Cardiac ventricle fibroblast (primary cell): ENCODE results near the gene NUP58. TPM values are rescaled to one million over a fixed set of nuclear protein-coding genes. Genes with fewer than 3 reads are reported as not detected.

Experiments
- total RNA-seq: library from RNA; depleted of rRNA; stranded (reverse); fragments of >200 nt; gene quantifications from 2 replicates; pipeline ENCODE4 v1.2.3, GENCODE V29; 2015

Gene NUP58
- 33.6 and 36.6 TPM in 2 replicates for total RNA-seq

GRCh38 chr13:25301347-25302113, at the start of gene NUP58:
NUP58 (plus strand) TSS chr13:25301625; CDS start chr13:25301774, 149 bp downstream.

GRCh38 chr13:25286969-25287961, 14.2 kb upstream of the NUP58 start, which contains the start of gene MTMR6:
MTMR6 (minus strand) TSS chr13:25287488; CDS start chr13:25287247, 241 bp downstream.

GRCh38 chr13:25371875-25372283, 70.5 kb downstream of the NUP58 start, which contains the start of gene ATP8A2:
ATP8A2 (plus strand) TSS chr13:25371974; CDS start chr13:25372213, 239 bp downstream.

Other genes starting within 250 kb of the NUP58 start
- 0.15 TPM in 1 of 2 replicates, not detected in the other for gene PABPC3, start 205.5 kb upstream of the NUP58 start, total RNA-seq
- gene AMER2, start 129.3 kb upstream of the NUP58 start, total RNA-seq, result not detected in 2 replicates
- gene MTMR6, start 14.1 kb upstream of the NUP58 start, total RNA-seq, result 9.9 and 10.0 TPM in 2 replicates
- not detected in 2 replicates for gene ATP8A2, start 70.3 kb downstream of the NUP58 start, total RNA-seq